ENCODE data around the gene IQGAP2.

DNA sequence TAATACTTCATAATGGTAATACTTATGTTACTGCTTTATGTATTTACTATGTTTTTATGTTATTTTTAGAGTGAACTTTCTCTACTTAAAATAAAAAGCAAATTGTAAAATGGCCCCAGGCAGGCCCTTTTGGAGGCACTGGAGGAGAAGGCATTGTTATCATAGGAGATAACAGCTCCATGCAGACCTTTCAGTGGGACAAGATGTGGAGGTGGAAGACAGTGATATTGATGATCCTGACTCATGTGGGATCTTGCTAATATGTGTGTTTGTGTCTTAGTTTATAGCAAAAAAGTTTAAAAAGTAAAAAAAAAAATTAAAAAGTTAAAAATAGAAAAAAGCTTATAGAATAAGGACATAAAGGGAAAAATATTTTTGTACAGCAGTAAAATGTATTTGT is 74.5 kb downstream of the IQGAP2 start:
- TF ChIP-seq TEAD4 (IDR thresholded peaks at IDR 0.05): no peak
- no peak for TF ChIP-seq RAD21 (IDR thresholded peaks at IDR 0.05; ENCODE audit: low read depth)
- no peak for TF ChIP-seq NFIC (IDR thresholded peaks at IDR 0.05)
- TF ChIP-seq TAF1 (IDR thresholded peaks at IDR 0.05; ENCODE audit: low read depth): no peak
- no peak for TF ChIP-seq CEBPB (IDR thresholded peaks at IDR 0.05)
- no peak for TF ChIP-seq EP300 (IDR thresholded peaks at IDR 0.05; ENCODE audit: borderline replicate concordance)
- TF ChIP-seq, protein P1, sequence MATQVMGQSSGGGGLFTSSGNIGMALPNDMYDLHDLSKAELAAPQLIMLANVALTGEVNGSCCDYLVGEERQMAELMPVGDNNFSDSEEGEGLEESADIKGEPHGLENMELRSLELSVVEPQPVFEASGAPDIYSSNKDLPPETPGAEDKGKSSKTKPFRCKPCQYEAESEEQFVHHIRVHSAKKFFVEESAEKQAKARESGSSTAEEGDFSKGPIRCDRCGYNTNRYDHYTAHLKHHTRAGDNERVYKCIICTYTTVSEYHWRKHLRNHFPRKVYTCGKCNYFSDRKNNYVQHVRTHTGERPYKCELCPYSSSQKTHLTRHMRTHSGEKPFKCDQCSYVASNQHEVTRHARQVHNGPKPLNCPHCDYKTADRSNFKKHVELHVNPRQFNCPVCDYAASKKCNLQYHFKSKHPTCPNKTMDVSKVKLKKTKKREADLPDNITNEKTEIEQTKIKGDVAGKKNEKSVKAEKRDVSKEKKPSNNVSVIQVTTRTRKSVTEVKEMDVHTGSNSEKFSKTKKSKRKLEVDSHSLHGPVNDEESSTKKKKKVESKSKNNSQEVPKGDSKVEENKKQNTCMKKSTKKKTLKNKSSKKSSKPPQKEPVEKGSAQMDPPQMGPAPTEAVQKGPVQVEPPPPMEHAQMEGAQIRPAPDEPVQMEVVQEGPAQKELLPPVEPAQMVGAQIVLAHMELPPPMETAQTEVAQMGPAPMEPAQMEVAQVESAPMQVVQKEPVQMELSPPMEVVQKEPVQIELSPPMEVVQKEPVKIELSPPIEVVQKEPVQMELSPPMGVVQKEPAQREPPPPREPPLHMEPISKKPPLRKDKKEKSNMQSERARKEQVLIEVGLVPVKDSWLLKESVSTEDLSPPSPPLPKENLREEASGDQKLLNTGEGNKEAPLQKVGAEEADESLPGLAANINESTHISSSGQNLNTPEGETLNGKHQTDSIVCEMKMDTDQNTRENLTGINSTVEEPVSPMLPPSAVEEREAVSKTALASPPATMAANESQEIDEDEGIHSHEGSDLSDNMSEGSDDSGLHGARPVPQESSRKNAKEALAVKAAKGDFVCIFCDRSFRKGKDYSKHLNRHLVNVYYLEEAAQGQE (IDR thresholded peaks at IDR 0.05; ENCODE audit: low read depth): no peak
- TF ChIP-seq, protein P2, sequence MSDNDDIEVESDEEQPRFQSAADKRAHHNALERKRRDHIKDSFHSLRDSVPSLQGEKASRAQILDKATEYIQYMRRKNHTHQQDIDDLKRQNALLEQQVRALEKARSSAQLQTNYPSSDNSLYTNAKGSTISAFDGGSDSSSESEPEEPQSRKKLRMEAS (IDR thresholded peaks at IDR 0.05): no peak
